C4-2B (cell line): ENCODE results near the gene RAP1A.

Experiments
- ZFX ChIP-seq: fragments of 450-650 bp; IDR thresholded peaks from 2 replicates; pipeline ENCODE4 v1.6.1; 2017
- TF ChIP-seq, protein P1 (sequence below): fragments of 450-650 bp; conservative IDR thresholded peaks from 2 replicates; pipeline ENCODE4 v1.5.1; 2017; ENCODE audit warnings: mild to moderate bottlenecking

DNA sequence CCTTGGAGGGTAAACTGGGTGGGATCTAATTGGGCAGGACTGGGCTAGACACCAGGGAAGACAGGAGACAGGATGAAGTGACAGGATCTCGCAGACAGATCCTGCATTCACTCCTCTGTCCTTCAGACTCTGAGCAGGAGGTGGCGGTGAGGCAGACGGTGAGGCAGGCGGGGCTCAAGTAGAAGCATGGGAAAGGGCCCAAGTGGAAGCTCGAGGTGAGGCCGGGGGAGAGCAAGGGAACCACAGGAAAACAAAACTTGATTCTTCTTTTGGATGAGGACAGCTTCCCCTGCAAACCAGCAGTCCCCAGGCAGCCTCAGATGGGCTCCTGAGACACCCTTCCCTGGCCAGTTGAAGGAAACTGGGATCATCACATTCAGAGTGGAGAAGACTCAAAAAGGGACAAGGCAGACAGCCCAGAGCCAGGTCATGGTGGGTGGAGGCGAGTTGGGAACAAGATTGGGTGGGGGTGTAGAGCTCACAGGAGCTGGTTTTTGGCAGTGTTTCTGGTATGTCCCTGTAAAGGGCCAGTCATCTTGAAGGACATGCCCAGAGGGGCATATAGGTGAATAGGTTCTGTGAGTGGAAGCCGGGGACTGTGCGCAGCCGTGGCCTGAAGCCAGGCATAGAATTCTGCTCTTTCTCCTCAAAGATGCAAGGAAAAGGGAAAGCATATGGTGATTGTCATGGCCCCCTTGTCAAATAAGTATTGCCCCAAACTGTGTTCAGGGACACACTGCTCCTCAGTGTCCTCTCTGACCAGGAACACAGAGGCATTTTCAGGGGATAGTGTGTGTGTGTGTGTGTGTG lies 101.6 kb downstream of the RAP1A start:
- TF ChIP-seq, protein P1, sequence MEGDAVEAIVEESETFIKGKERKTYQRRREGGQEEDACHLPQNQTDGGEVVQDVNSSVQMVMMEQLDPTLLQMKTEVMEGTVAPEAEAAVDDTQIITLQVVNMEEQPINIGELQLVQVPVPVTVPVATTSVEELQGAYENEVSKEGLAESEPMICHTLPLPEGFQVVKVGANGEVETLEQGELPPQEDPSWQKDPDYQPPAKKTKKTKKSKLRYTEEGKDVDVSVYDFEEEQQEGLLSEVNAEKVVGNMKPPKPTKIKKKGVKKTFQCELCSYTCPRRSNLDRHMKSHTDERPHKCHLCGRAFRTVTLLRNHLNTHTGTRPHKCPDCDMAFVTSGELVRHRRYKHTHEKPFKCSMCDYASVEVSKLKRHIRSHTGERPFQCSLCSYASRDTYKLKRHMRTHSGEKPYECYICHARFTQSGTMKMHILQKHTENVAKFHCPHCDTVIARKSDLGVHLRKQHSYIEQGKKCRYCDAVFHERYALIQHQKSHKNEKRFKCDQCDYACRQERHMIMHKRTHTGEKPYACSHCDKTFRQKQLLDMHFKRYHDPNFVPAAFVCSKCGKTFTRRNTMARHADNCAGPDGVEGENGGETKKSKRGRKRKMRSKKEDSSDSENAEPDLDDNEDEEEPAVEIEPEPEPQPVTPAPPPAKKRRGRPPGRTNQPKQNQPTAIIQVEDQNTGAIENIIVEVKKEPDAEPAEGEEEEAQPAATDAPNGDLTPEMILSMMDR = no peak
- no peak for TF ChIP-seq ZFX
